HCT116 (cell line): ENCODE measurements around the gene TSPEAR.

ENCODE experiments used
- EGR1 ChIP-seq: IDR thresholded peaks from 2 replicates; pipeline ENCODE4 v1.6.1; 2012; ENCODE audit warnings: low read depth
- ELF1 ChIP-seq: IDR thresholded peaks from 2 replicates; pipeline ENCODE4 v1.6.1; 2012; ENCODE audit warnings: low read depth, borderline replicate concordance
- EZH2 ChIP-seq: fragments of 200-600 bp; sonication (generic); IDR thresholded peaks from 2 replicates; pipeline ENCODE4 v1.6.1; 2017; ENCODE audit warnings: antibody characterized with exemption, mixed run types
- FOSL1 ChIP-seq: IDR thresholded peaks from 2 replicates; pipeline ENCODE4 v1.6.1; 2012; ENCODE audit warnings: low read depth
- MAX ChIP-seq: IDR thresholded peaks from 2 replicates; pipeline ENCODE4 v1.6.1; 2012
- POLR2A ChIP-seq: IDR thresholded peaks from 2 replicates; pipeline ENCODE4 v1.7.0; 2011; ENCODE audit warnings: borderline replicate concordance; ENCODE audit not compliant: insufficient read depth, insufficient read length; ENCODE audit errors: extremely low read depth
- POLR2AphosphoS5 ChIP-seq: IDR thresholded peaks from 2 replicates; pipeline ENCODE4 v1.6.1; 2011; ENCODE audit warnings: mild to moderate bottlenecking, low read depth, low read length, moderate library complexity
- RAD21 ChIP-seq: IDR thresholded peaks from 2 replicates; pipeline ENCODE4 v1.6.1; 2012; ENCODE audit warnings: low read depth, mild to moderate bottlenecking
- SIN3A ChIP-seq: IDR thresholded peaks from 2 replicates; pipeline ENCODE4 v1.6.1; 2012; ENCODE audit warnings: low read depth
- SP1 ChIP-seq: IDR thresholded peaks from 2 replicates; pipeline ENCODE4 v1.6.1; 2012; ENCODE audit warnings: low read depth
- SRF ChIP-seq: IDR thresholded peaks from 2 replicates; pipeline ENCODE4 v1.6.1; 2012; ENCODE audit warnings: low read depth
- TCF7L2 ChIP-seq: IDR thresholded peaks from 2 replicates; pipeline ENCODE4 v1.7.0; 2011; ENCODE audit warnings: borderline replicate concordance, inconsistent platforms; ENCODE audit not compliant: insufficient read depth, insufficient read length; ENCODE audit errors: extremely low read depth
- TF ChIP-seq, protein P1 (sequence below), 3 experiments: fragments of 200-600 bp in 1 of 3; sonication (generic) in 1 of 3; IDR thresholded peaks in 2 of 3; conservative IDR thresholded peaks in 1 of 3; 2 replicates each; pipeline ENCODE4 v1.5.1; 2012 to 2017; ENCODE audit warnings: low read depth in 2 of 3, low read length in 2 of 3, antibody characterized with exemption in 1 of 3, borderline replicate concordance in 1 of 3, control low read depth in 1 of 3, mild to moderate bottlenecking in 1 of 3, mixed read lengths in 1 of 3, mixed run types in 1 of 3, moderate library complexity in 1 of 3; ENCODE audit not compliant: insufficient read depth in 1 of 3

DNA sequence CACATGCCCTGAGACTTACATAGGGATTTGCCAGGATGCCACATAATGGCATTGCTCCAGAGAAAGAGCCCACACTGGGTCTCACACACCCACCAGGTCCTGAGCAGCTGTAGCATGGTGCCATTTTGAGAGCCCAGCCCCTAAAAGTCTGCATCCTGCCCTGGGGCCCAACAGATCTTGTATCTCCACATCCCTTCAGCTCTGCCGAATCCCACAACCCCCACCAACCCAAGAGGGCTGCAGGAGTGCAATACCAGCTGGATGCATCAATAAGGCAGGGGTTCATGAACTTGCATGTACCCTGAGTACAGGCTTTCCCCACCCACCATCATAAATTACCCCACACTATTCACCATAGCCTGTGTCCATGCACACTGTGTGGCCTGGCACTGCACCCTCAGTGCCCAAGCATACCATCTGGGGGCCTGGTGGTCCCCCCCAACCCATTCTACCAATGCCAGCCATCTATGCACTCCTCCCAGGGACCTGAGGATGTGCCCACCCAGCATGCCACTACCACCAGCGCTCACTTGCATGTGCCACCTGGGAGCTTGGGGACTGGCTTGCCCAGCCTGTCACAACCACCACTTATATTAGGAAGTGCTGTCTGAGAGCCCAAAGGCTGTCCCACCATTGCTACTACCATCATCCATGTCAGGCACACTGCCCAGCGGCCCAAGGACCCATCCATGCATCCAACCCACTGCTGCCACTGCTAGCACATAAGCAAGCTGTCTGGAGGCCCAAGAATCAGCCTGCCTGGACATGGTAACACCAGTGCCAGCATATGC is 40.5 kb downstream of the TSPEAR start:
- TF ChIP-seq POLR2A: no peak
- TF ChIP-seq POLR2AphosphoS5: no peak
- TF ChIP-seq TCF7L2: no peak
- TF ChIP-seq, protein P1, sequence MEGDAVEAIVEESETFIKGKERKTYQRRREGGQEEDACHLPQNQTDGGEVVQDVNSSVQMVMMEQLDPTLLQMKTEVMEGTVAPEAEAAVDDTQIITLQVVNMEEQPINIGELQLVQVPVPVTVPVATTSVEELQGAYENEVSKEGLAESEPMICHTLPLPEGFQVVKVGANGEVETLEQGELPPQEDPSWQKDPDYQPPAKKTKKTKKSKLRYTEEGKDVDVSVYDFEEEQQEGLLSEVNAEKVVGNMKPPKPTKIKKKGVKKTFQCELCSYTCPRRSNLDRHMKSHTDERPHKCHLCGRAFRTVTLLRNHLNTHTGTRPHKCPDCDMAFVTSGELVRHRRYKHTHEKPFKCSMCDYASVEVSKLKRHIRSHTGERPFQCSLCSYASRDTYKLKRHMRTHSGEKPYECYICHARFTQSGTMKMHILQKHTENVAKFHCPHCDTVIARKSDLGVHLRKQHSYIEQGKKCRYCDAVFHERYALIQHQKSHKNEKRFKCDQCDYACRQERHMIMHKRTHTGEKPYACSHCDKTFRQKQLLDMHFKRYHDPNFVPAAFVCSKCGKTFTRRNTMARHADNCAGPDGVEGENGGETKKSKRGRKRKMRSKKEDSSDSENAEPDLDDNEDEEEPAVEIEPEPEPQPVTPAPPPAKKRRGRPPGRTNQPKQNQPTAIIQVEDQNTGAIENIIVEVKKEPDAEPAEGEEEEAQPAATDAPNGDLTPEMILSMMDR (IDR thresholded peaks at IDR 0.05 in 2 of 3, conservative IDR thresholded peaks at IDR 0.05 in 1 of 3; ENCODE audit: borderline replicate concordance in 1 of 3, insufficient read depth in 1 of 3, low read depth in 2 of 3, low read length in 2 of 3): no peak
- no peak for TF ChIP-seq MAX
- TF ChIP-seq ELF1: no peak
- no peak for TF ChIP-seq SRF
- TF ChIP-seq SP1: no peak
- TF ChIP-seq EZH2: no peak
- TF ChIP-seq RAD21: no peak
- no peak for TF ChIP-seq FOSL1
- TF ChIP-seq SIN3A: no peak
- no peak for TF ChIP-seq EGR1
